HG02763 (cell line): ENCODE measurements around the gene SCYL3.
A peak's percentile ranks its signal among the peaks of the same experiment; 100 is the strongest.
"Not testable (repeated sequence)": the region's sequence is repeated elsewhere in the genome, so short reads cannot be mapped to it uniquely, and the experiment has no call there.

ENCODE experiments used
- ATAC-seq: cut with Tn5 transposase; IDR thresholded peaks from one replicate; pipeline ENCODE4 v1.9.1; 2021; ENCODE audit warnings: mild to moderate bottlenecking, moderate library complexity; ENCODE audit not compliant: unreplicated experiment

Gene SCYL3

GRCh38 chr1:169893645-169894423 is at the start of gene SCYL3:
Gene SCYL3 (minus strand): TSS chr1:169893896. CDS start chr1:169888840, 5,056 bp downstream.
- ATAC-seq: peak; percentile 86

- ATAC-seq: no peak
Measured at GRCh38 chr1:169941982-169942830, 48.5 kb upstream of the SCYL3 start.

DNA sequence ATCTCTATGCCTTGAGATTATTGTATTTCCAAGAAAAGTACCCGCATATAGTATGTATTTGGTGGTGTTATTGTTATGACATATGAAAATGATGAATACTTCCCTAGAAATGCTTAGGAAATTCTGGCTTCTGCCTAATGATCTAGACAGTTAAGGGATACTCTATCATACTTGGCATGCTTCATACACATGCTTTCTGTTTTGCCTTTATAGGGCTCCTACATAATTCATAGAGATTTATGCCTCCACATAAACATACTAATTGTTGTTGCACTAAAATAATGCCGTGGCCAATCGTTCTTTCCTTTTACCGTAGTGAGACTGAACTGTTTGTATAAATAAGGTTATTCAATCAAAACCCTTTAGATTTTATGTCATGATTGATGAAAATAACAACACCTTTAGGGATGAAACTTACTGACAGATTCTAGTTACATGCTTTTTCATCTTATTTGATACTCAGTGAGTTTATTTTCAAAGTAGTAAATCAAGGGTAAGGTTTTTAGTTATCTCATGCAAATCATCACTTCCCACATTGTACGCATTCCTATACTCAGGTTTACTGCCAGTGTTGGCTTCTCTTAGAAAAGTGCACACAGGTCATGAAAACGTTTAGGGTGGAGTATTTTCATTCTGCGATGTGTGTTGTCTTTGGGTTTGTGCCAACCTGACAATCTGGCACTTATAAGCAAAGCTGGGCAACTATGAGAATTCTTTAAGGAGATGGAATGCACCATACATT is 40.5 kb upstream of the SCYL3 start:
- ATAC-seq: no peak

DNA sequence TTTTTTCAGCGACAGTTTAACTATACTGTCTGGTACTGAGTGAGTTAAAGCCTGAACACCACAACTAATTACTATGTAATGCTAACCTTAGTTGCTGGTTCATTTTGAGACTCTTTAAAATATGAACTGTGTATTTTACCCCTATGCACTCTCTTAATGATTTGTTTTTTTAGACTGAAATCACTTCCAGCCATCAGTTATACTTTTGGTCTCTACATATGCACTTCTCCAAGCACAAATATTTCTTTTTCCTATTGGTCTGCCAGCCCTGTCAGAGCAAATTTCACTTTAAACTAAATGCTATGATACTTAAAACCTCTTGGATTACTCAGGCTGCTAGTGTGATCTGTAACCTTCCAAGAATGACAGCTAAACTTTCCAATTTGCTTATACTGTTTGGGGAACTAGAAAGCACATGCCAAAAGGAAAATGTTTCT is 38.1 kb upstream of the SCYL3 start:
- ATAC-seq: no peak

- ATAC-seq: no peak
Measured at GRCh38 chr1:169929210-169929526, 35.5 kb upstream of the SCYL3 start.

DNA sequence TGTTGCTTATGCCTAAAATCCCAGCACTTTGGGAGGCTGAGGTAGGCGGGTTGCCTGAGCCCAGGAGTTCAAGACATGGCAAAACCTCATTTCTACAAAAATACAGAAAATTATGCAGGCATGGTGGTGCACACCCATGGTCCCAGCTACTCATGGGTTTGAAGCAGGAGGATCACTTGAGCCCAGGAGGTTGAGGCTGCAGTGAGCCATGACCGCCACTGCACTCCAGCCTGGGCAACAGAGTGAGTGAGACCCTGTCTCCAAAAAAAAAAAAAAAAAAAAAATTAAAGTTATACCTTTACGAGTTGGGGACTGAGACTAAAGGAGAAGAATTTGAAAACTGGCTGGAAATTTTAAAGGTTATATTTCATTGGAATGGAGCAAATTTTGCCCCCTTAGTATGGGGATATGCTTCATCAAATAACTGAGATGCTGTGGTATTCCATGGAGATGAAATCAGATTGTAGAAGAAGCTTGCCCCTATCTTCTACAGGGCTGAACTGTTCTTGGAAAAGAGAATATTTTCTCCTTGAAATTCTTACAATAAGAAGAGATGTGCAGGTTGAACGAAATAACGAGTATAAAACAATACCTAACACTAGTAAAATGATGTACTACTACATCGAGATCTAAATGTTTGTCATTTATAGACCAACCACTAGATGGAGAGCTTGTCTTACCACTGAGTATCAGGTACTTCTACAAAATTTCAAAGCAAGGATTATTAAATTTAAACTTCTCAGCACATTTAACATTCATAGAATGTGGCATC is 34.9 kb upstream of the SCYL3 start:
- peak; percentile 71 for ATAC-seq

GRCh38 chr1:169925505-169926482 is 32.1 kb upstream of the SCYL3 start:
- ATAC-seq: no peak

DNA sequence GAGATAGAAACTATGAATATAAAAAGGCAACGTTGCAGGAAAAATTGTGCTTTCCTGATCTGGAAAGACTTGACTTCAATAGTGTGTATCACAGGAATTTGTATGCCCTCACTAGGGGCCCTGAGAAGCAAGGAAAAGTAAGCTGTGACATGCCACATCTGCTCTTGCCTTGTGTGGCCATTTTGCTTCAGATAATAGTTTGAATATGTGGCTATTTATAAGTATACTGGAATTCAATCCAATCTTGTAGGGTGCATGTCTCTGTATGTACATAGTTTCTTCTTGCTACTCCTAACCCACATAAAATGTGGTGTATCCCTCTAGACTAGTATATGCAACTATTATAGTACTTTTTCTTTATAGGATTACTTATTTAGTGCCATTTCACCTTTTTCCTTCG is 31.1 kb upstream of the SCYL3 start:
- ATAC-seq: no peak

DNA sequence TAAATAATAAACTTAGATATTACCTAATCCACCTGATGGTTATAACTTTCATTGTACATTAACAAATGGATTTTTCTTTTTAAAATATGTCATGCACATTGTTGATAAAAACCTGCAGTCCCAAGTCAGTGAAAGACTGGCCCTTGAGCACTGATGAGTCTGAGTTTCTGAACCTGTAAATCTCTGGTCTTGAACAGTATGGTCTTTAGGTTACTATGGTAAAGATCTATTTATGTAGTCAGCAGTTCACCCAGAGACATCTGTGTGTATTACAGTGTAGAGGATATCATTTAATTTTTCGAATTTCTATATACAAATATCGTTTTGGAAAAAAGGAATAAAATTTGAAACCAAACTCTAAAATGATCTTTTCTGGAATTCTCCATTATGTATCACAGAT is 30.4 kb upstream of the SCYL3 start:
- ATAC-seq: no peak

DNA sequence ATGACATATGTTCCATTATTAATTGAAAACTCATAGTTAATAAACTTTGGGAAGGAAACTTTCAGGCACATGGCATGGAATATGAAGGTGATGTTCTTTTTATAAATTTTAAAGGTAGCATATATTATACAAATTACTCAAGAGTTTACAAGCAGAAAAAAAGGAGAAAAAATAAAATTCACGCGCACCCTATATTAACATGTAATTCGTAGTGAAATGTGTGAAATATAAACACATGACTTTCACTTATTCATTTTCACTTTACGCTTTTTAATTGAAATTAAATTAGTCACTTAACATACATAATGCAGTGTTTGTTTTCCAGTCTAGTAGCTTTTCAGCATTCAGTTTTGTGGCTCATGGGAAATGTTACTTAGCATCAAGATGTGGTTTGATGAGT is 27.4 kb upstream of the SCYL3 start:
- ATAC-seq: no peak

DNA sequence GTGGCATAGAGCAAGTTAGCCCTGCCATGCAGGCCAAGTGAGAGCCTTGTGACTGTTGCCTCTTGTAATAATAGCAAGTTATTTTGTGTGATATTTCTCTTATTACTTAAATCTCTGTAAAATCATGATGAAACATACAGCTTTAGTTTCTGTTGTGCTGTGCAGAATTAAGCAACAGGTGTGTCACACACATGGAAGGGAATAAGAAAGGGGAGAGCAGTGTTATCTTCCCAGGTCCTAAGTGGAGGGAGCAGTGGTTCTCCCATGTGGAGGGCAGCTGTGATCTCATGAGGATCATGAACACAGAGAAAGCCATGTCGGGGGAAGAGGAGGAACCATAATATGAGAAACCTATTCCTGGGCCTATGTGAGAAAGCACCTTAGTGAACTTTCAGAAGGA is 25.2 kb upstream of the SCYL3 start:
- ATAC-seq: no peak

- not testable (repeated sequence) for ATAC-seq
Measured at GRCh38 chr1:169918220-169918619, 24.5 kb upstream of the SCYL3 start.

GRCh38 chr1:169915150-169915549 is 21.5 kb upstream of the SCYL3 start:
- ATAC-seq: no peak

- no peak for ATAC-seq
Measured at GRCh38 chr1:169914531-169914930, 20.8 kb upstream of the SCYL3 start.

- no peak for ATAC-seq
Measured at GRCh38 chr1:169909499-169909898, 15.8 kb upstream of the SCYL3 start.

DNA sequence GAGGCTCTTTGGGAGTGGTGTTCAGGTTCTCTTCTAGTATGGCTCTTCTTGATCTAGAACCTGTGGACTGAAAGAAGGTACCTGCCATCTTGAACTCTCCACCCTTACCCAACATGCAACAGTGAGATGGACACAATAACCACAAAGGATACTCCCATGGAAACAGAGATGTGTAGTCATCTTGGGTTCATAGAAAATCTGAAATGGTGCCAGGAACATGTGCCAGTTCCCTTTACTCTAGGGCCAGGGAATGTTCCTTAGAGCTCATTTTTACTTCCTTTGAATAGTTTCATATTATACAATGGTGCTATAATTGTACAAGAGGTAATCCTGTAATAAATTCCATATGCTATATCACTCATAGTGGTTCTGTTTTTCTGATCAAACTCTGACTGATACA is 13.2 kb upstream of the SCYL3 start:
- no peak for ATAC-seq

DNA sequence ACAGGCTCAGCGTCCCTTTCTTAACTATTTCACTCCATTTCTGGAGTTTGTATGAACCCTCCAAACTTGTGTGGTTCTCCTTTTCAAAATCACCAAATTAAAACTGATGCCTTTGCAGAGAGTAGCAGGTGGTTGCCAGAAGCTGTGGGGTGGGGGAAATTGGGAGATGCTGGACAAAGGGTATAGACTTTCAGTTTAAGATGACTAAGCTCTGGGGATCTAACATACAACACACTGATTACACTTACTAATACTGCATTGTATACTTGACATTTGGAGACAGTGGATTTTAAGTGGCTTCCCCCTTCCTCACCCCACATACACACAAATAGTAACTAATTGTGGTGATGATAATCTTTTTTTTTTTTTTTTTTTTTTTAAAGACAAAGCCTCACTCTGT is 11.1 kb upstream of the SCYL3 start:
- ATAC-seq: no peak

GRCh38 chr1:169902751-169903150 is 9.1 kb upstream of the SCYL3 start:
- no peak for ATAC-seq

GRCh38 chr1:169901115-169901514 is 7.4 kb upstream of the SCYL3 start:
- no peak for ATAC-seq

- ATAC-seq: no peak
Measured at GRCh38 chr1:169900571-169900970, 6.9 kb upstream of the SCYL3 start.
